Muscle layer of colon (tissue), 2 donors: Measurements from ENCODE around the gene XXYLT1.

ENCODE experiments used
- H3K27ac ChIP-seq: one replicate; pipeline ENCODE4 v1.7.0; 2013; ENCODE audit warnings: low read depth, mild to moderate bottlenecking, low read length, moderate library complexity
- H3K27me3 ChIP-seq, 2 donors: one replicate each; pipeline ENCODE4 v1.7.0; 2013; ENCODE audit warnings: low read length in 2 of 2, mild to moderate bottlenecking in 2 of 2; ENCODE audit not compliant: insufficient read depth in 2 of 2, control insufficient read depth in 1 of 2
- H3K36me3 ChIP-seq: one replicate; pipeline ENCODE4 v1.7.0; 2013; ENCODE audit warnings: mild to moderate bottlenecking, low read length; ENCODE audit not compliant: insufficient read depth
- H3K4me1 ChIP-seq: one replicate; pipeline ENCODE4 v1.7.0; 2013; ENCODE audit warnings: mild to moderate bottlenecking, low read length; ENCODE audit not compliant: insufficient read depth
- H3K4me3 ChIP-seq, 2 donors: one replicate each; pipeline ENCODE4 v1.7.0; 2013; ENCODE audit warnings: low read length in 2 of 2, low read depth in 1 of 2, mild to moderate bottlenecking in 1 of 2, moderate library complexity in 1 of 2
- H3K9ac ChIP-seq: one replicate; pipeline ENCODE4 v1.7.0; 2013; ENCODE audit warnings: low read length
- H3K9me3 ChIP-seq: one replicate; pipeline ENCODE4 v1.7.0; 2013; ENCODE audit warnings: mild to moderate bottlenecking, low read length
- donor health status: abdominal sarcoma.
- donor health status: Adenocarcinoma of cecum.

Gene XXYLT1

DNA sequence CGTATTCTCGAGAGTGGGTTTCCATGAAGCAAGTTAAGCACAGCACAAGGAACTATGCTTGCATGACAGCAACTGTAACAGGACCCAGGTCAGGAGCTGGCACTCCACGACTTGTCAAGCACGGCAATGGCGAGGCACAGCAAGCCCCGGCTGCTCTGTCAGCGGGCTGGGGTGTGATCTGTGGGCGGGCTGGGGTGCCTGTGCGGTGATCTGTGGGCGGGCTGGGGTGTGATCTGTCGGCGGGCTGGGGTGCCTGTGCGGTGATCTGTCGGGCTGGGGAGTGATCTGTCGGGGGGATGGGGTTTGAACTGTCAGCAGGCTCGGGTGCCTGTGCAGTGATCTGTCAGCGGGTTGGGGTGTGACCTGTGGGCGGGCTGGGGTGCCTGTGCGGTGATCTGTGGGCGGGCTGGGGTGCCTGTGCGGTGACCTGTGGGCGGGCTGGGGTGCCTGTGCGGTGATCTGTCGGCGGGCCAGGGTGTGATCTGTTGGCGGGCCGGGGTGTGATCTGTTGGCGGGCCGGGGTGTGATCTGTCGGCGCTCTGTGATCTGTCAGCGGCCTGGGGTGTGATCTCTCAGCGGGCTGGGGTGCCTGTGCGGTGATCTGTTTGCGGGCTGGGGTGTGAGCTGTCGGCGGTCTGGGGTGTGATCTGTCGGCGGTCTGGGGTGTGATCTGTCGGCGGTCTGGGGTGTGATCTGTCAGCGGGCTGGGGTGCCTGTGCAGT lies 205.7 kb downstream of the XXYLT1 start:
- peaks cover 12% of the 10 kb centered on the region for H3K36me3 ChIP-seq
- H3K27ac ChIP-seq = no peak overlapping the region
- H3K4me1 ChIP-seq = peaks cover 18% of the 10 kb centered on the region
- no peaks in the 10 kb centered on the region for H3K27me3 ChIP-seq
- no peak overlapping the region for H3K4me3 ChIP-seq
- no peaks in the 10 kb centered on the region for H3K9me3 ChIP-seq
- no peak overlapping the region for H3K9ac ChIP-seq

- peaks cover 18% of the 10 kb centered on the region for H3K4me1 ChIP-seq
- H3K27ac ChIP-seq = no peak overlapping the region
- H3K4me3 ChIP-seq = no peak overlapping the region
- no peaks in the 10 kb centered on the region for H3K27me3 ChIP-seq
- H3K9me3 ChIP-seq = no peaks in the 10 kb centered on the region
- peaks cover 9% of the 10 kb centered on the region for H3K36me3 ChIP-seq
- no peak overlapping the region for H3K9ac ChIP-seq
Measured at GRCh38 chr3:195064300-195064931, 206.5 kb downstream of the XXYLT1 start.

GRCh38 chr3:195063581-195064193 lies 207.3 kb downstream of the XXYLT1 start:
- H3K9ac ChIP-seq = no peak overlapping the region
- H3K27me3 ChIP-seq = no peaks in the 10 kb centered on the region
- no peak overlapping the region for H3K27ac ChIP-seq
- peaks cover 2% of the 10 kb centered on the region for H3K36me3 ChIP-seq
- H3K4me1 ChIP-seq = peaks cover 18% of the 10 kb centered on the region
- H3K9me3 ChIP-seq = no peaks in the 10 kb centered on the region
- no peak overlapping the region for H3K4me3 ChIP-seq

GRCh38 chr3:195062866-195063540 lies 208.0 kb downstream of the XXYLT1 start:
- Histone ChIP-seq H3K36me3 (no peaks in the 10 kb centered on the region), H3K9me3 (no peaks in the 10 kb centered on the region), H3K9ac (no peak overlapping the region), H3K4me1 (peaks cover 18% of the 10 kb centered on the region), H3K27ac (no peak overlapping the region), H3K4me3 (no peak overlapping the region), H3K27me3 (no peaks in the 10 kb centered on the region)

GRCh38 chr3:195061756-195062655 lies 209.0 kb downstream of the XXYLT1 start:
- Histone ChIP-seq H3K36me3 (no peaks in the 10 kb centered on the region), H3K9ac (no peak overlapping the region), H3K4me1 (peaks cover 18% of the 10 kb centered on the region), H3K9me3 (no peaks in the 10 kb centered on the region), H3K27me3 (no peaks in the 10 kb centered on the region), H3K4me3 (no peak overlapping the region), H3K27ac (no peak overlapping the region)

DNA sequence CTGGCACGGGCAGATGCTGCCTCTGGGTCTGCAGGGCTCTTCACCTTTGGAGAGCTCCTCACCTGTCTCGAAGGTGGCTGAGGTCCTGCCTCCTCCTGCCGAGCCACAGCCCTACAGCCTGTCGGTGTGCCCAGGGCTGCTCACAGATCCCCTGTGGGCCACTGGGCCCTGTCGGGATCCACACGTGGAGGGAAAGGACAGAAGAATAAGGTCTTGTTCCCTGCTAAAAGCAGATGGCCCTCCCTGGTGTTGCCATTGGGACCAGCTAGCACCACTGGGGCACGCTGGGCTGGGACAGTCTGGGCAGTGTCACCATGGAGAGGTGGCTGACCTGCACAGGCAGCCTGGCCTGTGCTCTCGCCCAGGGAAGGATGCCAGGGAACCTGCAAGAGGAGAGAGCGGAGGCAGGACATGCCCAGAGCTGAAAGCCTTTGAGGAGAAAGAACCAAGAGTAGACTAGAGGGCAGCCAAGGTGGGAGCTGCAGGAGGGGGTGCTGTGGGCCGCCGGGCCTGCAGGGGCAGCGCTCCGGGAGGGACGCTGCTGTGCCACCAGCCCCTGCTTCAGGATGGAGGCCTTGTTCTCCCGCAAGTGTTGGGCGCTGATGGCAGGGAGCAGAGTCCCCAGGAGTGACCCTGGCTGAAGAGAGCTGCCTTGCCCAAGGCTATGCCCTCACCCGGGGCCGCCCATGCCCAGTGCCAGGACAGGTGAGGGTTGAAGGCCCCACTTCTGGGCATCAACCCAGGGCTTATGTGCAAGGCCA lies 210.2 kb downstream of the XXYLT1 start:
- H3K27ac ChIP-seq = no peak overlapping the region
- H3K27me3 ChIP-seq = no peaks in the 10 kb centered on the region
- no peaks in the 10 kb centered on the region for H3K9me3 ChIP-seq
- no peak overlapping the region for H3K4me3 ChIP-seq
- peaks cover 18% of the 10 kb centered on the region for H3K4me1 ChIP-seq
- no peak overlapping the region for H3K9ac ChIP-seq
- no peaks in the 10 kb centered on the region for H3K36me3 ChIP-seq

GRCh38 chr3:195060217-195060481 lies 210.8 kb downstream of the XXYLT1 start:
- peaks cover 18% of the 10 kb centered on the region for H3K4me1 ChIP-seq
- H3K27me3 ChIP-seq = no peaks in the 10 kb centered on the region
- H3K9ac ChIP-seq = no peak overlapping the region
- no peak overlapping the region for H3K4me3 ChIP-seq
- no peaks in the 10 kb centered on the region for H3K9me3 ChIP-seq
- no peaks in the 10 kb centered on the region for H3K36me3 ChIP-seq
- no peak overlapping the region for H3K27ac ChIP-seq

GRCh38 chr3:195059471-195060216 lies 211.3 kb downstream of the XXYLT1 start:
- H3K27ac ChIP-seq = no peak overlapping the region
- no peaks in the 10 kb centered on the region for H3K27me3 ChIP-seq
- no peak overlapping the region for H3K9ac ChIP-seq
- H3K36me3 ChIP-seq = no peaks in the 10 kb centered on the region
- no peak overlapping the region for H3K4me3 ChIP-seq
- no peaks in the 10 kb centered on the region for H3K9me3 ChIP-seq
- peaks cover 18% of the 10 kb centered on the region for H3K4me1 ChIP-seq

- Histone ChIP-seq H3K27ac (no peak overlapping the region), H3K36me3 (no peaks in the 10 kb centered on the region), H3K9me3 (no peaks in the 10 kb centered on the region), H3K4me1 (peaks cover 11% of the 10 kb centered on the region), H3K9ac (no peak overlapping the region), H3K27me3 (no peaks in the 10 kb centered on the region), H3K4me3 (no peak overlapping the region)
Measured at GRCh38 chr3:195059006-195059350, 212.0 kb downstream of the XXYLT1 start.

DNA sequence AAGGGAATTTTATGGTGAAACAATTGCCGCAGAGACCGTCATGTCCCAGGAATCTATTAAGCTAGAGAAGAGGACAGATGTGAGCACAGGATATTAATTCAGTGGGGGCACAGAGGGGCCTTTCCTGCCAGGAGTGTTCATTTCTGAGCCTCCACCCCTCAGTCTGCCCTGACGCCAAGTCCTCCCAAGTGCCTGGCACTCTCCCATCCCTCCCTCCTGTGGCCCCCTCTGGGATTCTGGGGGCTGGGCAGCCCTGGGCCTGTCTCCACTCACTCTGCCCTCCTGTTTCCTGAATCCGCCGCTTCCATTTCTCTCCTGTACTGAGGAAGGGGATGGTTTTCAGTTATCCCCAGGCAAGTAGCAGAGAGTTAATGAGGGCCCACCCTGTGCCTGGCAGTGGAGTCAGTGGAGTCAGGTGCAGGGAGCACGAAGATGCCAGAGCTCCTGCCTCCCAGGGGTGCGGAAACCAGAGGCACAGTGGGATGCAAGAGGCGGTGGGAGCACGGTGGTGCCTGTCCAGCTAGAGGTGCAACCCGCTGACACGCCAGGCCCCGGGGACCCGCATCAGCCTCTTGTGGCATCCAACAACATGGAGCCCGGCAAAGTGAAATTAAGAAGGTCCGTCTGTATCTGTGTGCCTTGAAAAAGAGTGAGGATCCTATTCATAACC lies 212.5 kb downstream of the XXYLT1 start:
- H3K4me3 ChIP-seq = no peak overlapping the region
- H3K27me3 ChIP-seq = no peaks in the 10 kb centered on the region
- H3K4me1 ChIP-seq = peaks cover 6% of the 10 kb centered on the region
- H3K9ac ChIP-seq = no peak overlapping the region
- H3K9me3 ChIP-seq = no peaks in the 10 kb centered on the region
- no peaks in the 10 kb centered on the region for H3K36me3 ChIP-seq
- H3K27ac ChIP-seq = no peak overlapping the region
